ENCODE results near the gene CDHR1. TPM values are rescaled to one million over a fixed set of nuclear protein-coding genes. Genes with fewer than 3 reads are reported as not detected.
A peak's percentile ranks its signal among the peaks of the same experiment; 100 is the strongest.

CDHR1 gene
- total and polyA plus RNA-seq, 7 donors: 0.03 to 0.37 TPM; not detected in 5

- TF ChIP-seq CTCF (IDR thresholded peaks at IDR 0.05): no peak
- DNase-seq (no peak), ATAC-seq (no peak)
- H3K4me1 ChIP-seq: no peaks in the 10 kb centered on the region
- no peak overlapping the region for H3K27ac ChIP-seq
- no peak overlapping the region for H3K4me3 ChIP-seq
- H3K27me3 ChIP-seq (ENCODE audit: insufficient read depth in 3 of 3, low read length in 2 of 3): no peaks in the 10 kb centered on the region
- peaks cover 7 to 80% of the 10 kb centered on the region in 2 donors for H3K36me3 ChIP-seq (ENCODE audit: insufficient read depth in 1 of 2, low read depth in 1 of 2)
- intact Hi-C loops (cut with DNase I): no loop called here
- no peaks in the 10 kb centered on the region for H3K9me3 ChIP-seq
Observed at GRCh38 chr10:84152769-84153168, 41.6 kb upstream of the CDHR1 start.

GRCh38 chr10:84155521-84155920 is 38.8 kb upstream of the CDHR1 start:
- no peak for TF ChIP-seq CTCF (IDR thresholded peaks at IDR 0.05)
- H3K4me1 ChIP-seq: no peaks in the 10 kb centered on the region
- DNase-seq (no peak), ATAC-seq (peak in 1 of 4 donors; percentile 11)
- no peak overlapping the region for H3K27ac ChIP-seq
- peaks cover 6 to 53% of the 10 kb centered on the region in 2 donors for H3K36me3 ChIP-seq (ENCODE audit: insufficient read depth in 1 of 2, low read depth in 1 of 2)
- H3K4me3 ChIP-seq: no peak overlapping the region
- intact Hi-C loops (cut with DNase I): no loop called here
- no peaks in the 10 kb centered on the region for H3K27me3 ChIP-seq (ENCODE audit: insufficient read depth in 3 of 3, low read length in 2 of 3)
- H3K9me3 ChIP-seq: no peaks in the 10 kb centered on the region
- 89 to 95% (median 90%) methylated on average over 4 of the region's 4 CpGs for WGBS, 3 donors

- Histone ChIP-seq H3K27me3 (ENCODE audit: insufficient read depth in 3 of 3, low read length in 2 of 3) (no peaks in the 10 kb centered on the region), H3K36me3 (ENCODE audit: insufficient read depth in 1 of 2, low read depth in 1 of 2) (peaks cover 2 to 48% of the 10 kb centered on the region in 2 donors), H3K9me3 (no peaks in the 10 kb centered on the region), H3K4me1 (no peaks in the 10 kb centered on the region), H3K4me3 (no peak overlapping the region), H3K27ac (no peak overlapping the region)
- intact Hi-C loops (cut with DNase I): no loop called here
- DNase-seq: no peak
- peak in 1 of 4 donors; percentile 45 for ATAC-seq
- 83 to 93% (median 83%) methylated on average over 2 of the region's 2 CpGs for WGBS, 3 donors
- TF ChIP-seq CTCF (IDR thresholded peaks at IDR 0.05): no peak
Observed at GRCh38 chr10:84156009-84156408, 38.3 kb upstream of the CDHR1 start.

GRCh38 chr10:84156768-84157167 is 37.6 kb upstream of the CDHR1 start:
- no peaks in the 10 kb centered on the region for H3K4me1 ChIP-seq
- H3K27me3 ChIP-seq (ENCODE audit: insufficient read depth in 3 of 3, low read length in 2 of 3): no peaks in the 10 kb centered on the region
- H3K36me3 ChIP-seq (ENCODE audit: insufficient read depth in 1 of 2, low read depth in 1 of 2): peaks cover 0 to 40% of the 10 kb centered on the region in 2 donors
- DNase-seq (peak in 1 of 2 donors; percentile 31), ATAC-seq (peak in 3 of 4 donors; percentile 71 to 82 (median 77))
- no peak overlapping the region for H3K27ac ChIP-seq
- H3K9me3 ChIP-seq: no peaks in the 10 kb centered on the region
- intact Hi-C loops (cut with DNase I): no loop called here
- WGBS, 3 donors: 66 to 73% (median 71%) methylated on average over 10 of the region's 10 CpGs
- no peak for TF ChIP-seq CTCF (IDR thresholded peaks at IDR 0.05)
- H3K4me3 ChIP-seq: no peak overlapping the region

GRCh38 chr10:84158061-84158460 is 36.3 kb upstream of the CDHR1 start:
- Histone ChIP-seq H3K27me3 (ENCODE audit: insufficient read depth in 3 of 3, low read length in 2 of 3) (no peaks in the 10 kb centered on the region), H3K27ac (no peak overlapping the region), H3K9me3 (no peaks in the 10 kb centered on the region), H3K36me3 (ENCODE audit: insufficient read depth in 1 of 2, low read depth in 1 of 2) (peaks cover 0 to 27% of the 10 kb centered on the region in 2 donors), H3K4me3 (no peak overlapping the region), H3K4me1 (no peaks in the 10 kb centered on the region)
- TF ChIP-seq CTCF (IDR thresholded peaks at IDR 0.05): no peak
- no peak for ATAC-seq
- DNase-seq: no peak
- intact Hi-C loops (cut with DNase I): no loop called here
- 87 to 96% (median 88%) methylated on average over 2 of the region's 2 CpGs for WGBS, 3 donors
